Measurements from ENCODE around the gene LRP3.
"Not testable (repeated sequence)": the region's sequence is repeated elsewhere in the genome, so short reads cannot be mapped to it uniquely, and the experiment has no call there.

LRP3 gene

GRCh38 chr19:33203529-33203928, 9.4 kb downstream of the LRP3 start:
- no peak for DNase-seq

- no peak for DNase-seq
Measured at GRCh38 chr19:33204136-33204973, 10.2 kb downstream of the LRP3 start.

- DNase-seq, result no peak
Measured at GRCh38 chr19:33205110-33205509, 11.0 kb downstream of the LRP3 start.

- DNase-seq, result no peak
Measured at GRCh38 chr19:33205531-33206260, 11.6 kb downstream of the LRP3 start.

GRCh38 chr19:33206261-33207039, 12.3 kb downstream of the LRP3 start:
- DNase-seq, result no peak

GRCh38 chr19:33207040-33207620, 13.0 kb downstream of the LRP3 start:
- no peak for DNase-seq

GRCh38 chr19:33207903-33208302, 13.8 kb downstream of the LRP3 start:
- no peak for DNase-seq

- no peak for DNase-seq
Measured at GRCh38 chr19:33208371-33208895, 14.3 kb downstream of the LRP3 start.

GRCh38 chr19:33208904-33209849, 15.0 kb downstream of the LRP3 start:
- DNase-seq, result no peak

GRCh38 chr19:33209850-33210230, 15.7 kb downstream of the LRP3 start:
- DNase-seq, result not testable (repeated sequence)

GRCh38 chr19:33210266-33210940, 16.3 kb downstream of the LRP3 start:
- DNase-seq, result no peak

GRCh38 chr19:33211794-33212435, 17.8 kb downstream of the LRP3 start:
- DNase-seq, result no peak

- no peak for DNase-seq
Measured at GRCh38 chr19:33212436-33213172, 18.5 kb downstream of the LRP3 start.

GRCh38 chr19:33214596-33214995, 20.5 kb downstream of the LRP3 start:
- no peak for DNase-seq

GRCh38 chr19:33215438-33216197, 21.5 kb downstream of the LRP3 start:
- no peak for DNase-seq

- no peak for DNase-seq
Measured at GRCh38 chr19:33216198-33216830, 22.2 kb downstream of the LRP3 start.

- DNase-seq, result no peak
Measured at GRCh38 chr19:33217881-33218280, 23.8 kb downstream of the LRP3 start.

GRCh38 chr19:33219261-33219815, 25.2 kb downstream of the LRP3 start:
- no peak for DNase-seq
